RPMI8226 (cell line): ENCODE data around the gene MEIS2.

ENCODE experiments used
- DNase-seq: peaks from one replicate; pipeline ENCODE4 v3.0.0-alpha.2; 2015

Gene MEIS2

DNA sequence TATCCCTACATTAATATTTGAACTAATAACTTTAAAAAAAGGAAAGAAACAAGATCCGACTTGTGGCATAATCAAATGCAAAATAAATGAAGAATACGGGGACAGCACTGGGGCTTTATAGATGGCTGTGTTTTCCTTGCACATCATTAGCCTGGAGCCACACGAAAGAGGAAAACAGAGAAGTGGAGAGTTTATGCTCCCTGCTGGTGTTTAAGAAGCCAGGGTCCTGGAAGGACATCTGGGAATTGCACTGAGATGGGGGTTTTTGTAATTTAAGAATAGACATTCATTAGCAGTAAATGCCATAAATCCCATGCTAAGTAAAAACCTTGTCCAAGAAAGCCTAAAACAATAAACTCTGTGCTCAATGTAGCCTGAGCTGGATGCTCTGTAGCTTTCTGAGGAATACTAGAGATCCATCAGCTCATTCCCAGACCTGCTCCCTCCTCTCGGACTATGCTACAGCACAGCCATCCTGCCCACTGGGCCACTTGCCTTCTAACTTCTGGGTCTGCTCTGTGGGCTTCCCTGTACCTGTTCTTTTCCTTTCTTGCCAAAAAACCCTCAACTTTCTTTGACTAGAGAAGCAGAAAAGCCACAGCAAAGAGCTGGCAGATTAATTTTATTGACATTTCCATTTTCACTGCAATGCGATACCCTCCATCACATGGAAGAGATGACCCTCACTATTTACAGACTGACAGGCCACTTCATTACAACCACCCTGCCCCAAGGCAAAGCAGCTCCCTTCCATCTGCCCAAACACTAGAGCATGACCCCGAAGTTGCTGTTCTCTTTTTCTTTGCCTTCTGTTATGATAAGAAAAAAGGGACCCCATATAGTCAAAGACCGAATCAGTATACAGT lies 62.3 kb downstream of the MEIS2 start:
- no peak for DNase-seq

DNA sequence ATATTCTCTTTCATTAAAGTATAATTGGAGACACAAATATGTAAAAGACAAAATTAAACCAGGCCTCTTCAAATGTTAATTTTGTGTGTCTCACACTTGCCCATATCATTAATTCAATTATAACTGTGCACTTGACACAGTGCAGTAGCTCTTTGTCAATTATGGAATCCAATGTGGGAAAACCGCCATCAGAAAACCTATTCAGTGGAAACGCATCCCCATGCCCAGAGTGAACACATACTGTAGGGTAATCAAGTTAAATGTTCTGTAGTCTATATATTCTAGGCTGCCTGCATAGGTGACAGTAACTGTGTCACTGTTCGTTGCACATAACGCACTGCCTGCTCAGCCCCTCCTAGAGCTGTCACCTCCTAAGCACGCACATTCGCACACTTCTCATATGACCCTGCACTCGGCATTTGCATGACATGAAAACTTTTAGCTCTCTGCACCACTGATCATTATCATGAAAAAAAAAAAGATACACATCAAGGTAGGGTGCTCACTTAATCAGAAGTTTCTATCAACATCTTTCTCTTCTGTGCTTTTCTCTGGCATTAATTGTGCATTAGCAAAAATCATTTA lies 63.2 kb downstream of the MEIS2 start:
- no peak for DNase-seq

DNA sequence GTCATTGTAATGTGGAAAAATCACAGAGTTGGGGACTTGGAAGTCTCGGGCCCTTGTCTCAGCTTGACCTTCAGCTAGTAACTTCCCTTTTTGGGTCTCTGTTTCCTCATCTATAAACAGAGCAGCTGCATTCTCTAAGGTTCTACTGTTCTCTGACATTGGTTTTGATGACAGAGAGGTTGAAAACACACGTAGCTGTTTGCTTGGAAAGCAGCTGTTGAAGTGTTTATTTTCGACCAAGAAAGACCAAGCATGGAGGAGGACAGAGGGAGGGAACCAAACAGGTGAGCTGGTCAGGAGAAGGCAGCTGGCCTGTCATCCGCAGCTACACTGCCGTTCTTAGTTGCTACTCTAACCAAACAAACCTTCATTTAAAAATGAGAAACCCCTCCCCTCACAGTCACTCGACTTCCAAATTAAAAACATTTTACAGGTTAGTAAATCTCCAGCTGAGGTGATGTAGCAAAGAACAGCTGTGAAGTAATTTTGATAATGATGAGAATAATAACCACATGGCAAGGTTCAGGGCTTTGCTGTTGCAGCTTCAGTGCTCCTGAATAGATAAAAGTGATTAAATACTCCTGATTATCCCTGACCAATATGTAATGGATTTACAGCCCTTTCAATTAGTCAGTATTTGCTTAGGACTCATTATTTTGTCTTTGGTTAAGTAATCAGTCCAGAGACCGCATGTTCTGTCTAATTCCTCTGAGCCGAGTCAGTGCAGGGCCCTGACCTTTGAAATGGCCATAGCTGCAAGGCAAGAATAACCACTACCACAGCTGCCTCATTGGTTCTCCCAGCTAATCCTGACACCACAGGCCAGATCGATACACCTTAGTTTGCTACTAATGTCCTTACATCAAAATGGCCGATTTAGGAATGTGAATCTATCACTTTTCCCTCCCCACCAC lies 65.3 kb downstream of the MEIS2 start:
- DNase-seq = no peak

DNA sequence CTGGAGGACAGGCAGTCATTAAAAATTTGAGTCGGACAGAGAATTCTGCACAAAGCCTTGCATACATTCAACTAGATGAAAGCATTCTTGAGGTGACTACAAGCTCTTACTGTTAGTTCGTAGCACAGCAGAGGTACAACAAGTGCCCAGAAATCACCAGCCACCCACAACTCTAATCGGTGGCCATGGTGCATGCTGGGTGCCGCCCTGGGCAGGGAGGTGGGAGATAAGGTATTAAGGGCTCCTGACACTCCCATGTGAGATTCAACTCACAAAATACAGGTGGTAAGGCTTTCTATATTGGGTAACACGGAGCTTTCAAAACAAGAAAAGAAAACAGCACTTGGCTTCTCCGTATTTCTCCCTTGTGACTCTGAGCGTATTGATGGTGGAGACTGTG lies 66.0 kb downstream of the MEIS2 start:
- no peak for DNase-seq

DNA sequence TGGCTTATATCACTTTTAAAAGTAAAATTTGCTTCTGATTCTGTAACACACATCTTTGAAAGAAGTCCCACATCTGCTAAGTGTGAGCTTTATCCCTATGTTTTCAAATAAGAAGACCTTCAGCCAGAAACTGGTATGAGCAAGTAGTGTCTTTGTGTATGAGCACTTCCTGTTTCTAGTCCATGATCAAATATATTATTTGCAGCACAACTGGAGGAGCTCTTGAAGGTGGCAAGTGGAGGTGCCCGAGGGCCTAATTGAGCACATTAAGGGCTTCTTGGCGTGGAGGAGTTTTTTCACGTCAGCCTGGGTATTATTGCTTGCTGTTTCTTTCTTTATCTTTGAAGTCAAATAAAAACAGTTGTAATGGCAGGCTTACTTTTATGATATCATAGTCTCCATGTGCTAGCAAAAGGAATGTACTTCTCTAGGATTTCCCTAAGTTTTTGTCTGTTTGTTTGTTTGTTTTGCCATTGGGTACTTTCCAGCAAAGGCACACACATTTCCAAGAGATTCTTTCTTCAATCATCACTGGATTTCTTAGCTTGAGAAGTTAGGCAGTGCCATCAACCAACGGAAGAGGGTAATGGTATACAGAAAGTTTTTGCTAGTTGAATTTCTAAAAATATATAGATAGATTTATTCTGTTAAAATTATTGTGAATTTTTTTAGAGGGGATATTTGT lies 68.1 kb downstream of the MEIS2 start:
- DNase-seq = no peak

DNA sequence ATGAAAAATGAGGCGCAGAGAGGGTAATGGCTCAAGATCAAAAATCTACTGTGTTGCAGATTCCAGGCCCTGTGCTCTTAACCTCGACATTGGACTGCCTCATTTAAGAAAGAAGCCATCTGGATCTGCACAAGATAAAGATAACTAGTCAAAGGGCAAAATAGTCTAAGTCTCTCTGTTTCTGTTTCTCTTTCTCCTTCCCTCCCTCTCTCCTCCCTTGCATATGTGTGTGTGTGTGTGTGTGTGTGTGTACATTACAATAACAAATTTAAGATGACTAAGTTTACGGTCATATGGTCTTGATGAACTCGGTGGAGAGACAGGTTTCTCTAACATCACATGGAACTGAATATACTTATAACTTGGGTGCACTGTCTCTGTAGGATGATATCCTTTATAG lies 69.2 kb downstream of the MEIS2 start:
- DNase-seq = no peak

DNA sequence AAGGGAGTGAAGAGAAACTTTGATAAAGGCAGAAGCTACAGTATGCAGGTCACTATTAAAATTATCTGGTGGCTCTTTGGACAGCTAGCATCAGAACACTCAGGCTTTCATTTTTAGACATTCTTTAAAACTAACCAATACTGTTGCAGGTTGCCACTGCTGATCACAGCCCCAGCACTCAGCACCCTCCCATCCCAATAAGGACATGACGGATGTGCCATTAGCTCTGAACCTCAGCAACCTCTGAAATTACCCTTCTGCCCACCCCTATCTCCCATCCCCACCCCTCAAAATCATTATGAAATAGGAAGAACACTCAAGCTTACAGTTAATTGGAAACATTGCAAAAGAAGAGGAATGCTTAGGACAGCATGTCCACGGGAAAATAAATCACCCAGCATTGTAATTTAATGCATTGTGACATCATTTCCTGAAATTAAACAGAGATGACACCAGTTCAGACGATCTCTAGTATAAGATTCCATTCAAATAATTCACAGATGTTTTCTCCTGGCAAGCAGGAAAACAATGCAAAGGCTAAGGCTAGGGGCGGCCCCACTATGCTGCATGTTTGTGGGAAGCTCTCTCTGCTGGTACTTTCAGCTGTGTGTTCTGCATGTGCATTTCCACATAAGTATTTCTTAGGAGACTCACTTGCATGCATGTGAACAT lies 71.6 kb downstream of the MEIS2 start:
- DNase-seq = no peak

DNA sequence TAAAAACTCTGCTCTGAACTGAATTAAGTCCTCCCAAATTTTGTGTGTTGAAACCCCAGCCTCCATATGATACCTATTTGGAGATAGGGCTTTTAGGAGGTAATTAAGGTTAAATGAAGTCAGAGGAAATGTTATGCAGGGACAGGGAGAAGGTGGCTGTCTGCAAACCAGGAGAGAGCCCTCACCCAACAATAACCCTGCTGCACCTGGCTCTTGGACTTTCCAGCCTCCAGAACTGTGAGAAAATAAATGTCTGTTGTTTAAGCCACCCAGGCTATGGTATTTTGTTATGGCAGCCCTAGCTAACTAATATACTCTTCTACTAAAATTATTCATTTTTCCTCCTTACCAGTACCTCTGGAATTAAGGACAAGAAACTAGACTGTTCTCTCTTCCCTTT lies 79.5 kb downstream of the MEIS2 start:
- DNase-seq = no peak

DNA sequence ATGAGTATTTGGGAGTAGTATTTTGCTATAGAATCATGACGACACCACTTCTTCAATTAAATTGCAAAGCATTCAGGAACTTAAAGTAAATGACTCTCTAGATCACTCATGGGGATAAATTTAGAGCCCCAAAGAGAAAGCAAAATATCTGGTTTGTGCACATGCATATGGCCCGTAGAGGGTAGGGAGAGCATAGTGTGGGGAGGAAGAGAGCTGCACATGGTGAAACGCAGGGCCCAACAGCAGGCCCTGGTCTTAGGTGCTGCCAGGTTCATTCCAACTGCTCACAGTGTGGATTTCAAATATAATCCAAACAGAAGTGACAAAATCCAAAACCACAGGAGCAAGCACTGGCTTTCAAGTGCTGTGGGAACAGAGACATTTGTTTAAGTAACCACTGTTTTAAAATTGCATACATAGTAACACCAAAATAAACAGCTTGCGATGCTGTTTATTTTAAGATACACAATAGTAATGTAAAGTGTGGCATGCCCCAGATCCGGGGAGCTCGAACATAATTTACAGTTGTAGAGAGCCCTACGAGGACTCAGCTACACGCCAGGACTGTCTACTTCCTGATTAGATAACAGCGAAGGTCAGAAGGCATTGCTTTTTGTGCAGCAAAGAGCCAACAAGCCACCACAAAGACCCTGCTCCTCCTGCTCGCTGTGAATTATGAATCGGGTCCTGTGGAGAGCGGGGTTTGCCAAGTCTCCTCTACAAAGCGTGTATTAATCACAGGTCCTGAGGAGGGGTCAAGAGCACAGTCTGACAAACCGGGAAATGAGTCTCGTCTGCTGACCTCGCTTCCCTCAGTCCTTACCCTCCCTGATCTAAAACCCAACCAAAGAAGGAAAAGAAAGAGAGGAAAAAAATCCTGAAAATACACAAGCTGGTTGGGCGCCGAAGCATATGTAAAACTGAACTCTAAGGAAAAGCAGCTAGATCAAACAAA lies 80.6 kb downstream of the MEIS2 start:
- DNase-seq = no peak

DNA sequence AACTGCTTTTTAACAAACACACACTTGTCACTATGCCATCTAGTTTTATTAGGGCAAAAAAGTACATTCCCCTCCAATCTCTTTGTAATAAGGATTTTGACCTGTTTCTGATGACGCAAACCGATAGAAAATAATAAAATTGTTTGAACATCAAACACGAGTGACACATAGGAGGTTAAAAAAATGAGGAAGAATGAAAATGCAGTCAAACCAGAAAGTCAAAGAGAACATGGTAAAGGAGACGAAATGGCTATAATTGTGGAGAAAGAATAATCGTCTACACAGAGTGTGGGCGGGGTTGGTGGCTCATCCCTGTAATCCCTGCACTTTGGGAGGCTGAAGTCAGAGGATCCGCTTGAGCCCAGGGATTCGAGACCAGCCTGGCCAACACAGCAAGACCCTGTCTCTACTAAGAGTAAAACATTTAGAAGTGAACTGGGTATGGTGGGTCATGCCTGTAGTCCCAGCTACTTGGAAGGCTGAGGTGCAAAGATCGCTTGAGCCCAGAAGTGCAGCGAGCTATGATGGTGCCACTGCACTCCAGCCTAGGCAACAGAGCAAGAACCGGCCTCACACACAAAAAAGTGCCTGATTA lies 83.2 kb downstream of the MEIS2 start:
- no peak for DNase-seq

DNA sequence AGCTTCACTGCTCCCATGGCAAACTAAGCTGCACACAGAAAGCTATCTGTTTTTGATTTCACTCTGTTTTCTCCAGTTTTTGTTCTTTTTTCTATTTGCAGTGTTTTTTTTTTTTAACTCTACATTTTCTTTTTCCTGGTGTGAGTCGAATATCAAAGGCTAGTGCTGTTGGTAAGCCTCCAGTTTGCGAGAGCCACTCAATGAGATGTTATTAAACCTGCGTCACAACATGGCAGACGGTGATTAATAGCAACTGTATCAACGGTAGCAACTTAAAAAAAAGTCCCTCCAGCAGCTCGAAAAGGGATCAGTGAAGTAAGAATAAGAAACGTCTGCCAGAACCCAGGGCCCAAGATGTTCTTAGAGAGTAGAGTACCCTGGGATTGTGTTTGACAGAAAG lies 84.1 kb downstream of the MEIS2 start:
- no peak for DNase-seq

DNA sequence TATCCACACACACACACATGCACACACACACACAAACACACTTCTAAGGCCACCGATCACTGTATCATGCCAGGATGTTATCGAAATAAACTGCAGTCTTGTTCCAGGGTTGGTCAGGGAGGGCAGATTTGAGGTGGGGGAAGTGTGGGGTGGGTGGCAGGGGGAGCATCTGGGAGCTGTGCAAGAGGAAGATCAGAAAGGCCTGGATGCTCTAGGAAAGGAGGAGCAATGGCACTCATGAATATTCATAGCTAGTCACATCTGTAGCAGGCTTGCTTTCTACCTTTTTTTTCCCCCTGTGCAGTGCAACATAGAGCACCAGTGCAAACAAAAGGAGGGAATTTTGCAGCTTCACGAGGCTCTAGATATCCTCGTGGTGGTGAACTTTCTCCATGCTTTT lies 84.9 kb downstream of the MEIS2 start:
- no peak for DNase-seq

DNA sequence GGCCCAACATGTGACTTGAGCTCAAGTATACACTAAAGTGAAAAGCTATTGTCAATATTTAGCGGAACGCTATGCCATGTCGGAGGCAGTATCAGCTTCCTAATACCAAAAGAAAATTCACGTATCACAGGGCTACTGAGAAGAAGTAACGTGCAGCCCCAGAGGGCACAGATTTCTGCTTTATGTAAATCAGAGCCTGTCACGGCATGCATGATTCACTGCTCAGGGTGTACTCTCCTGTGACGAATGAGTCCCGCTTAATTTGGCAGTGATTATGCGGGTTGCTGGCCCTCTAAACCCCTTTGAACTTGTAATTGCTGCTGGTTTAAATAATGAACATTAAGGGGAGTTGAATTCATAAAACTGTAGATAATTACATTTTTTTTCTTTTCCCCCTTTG lies 85.3 kb downstream of the MEIS2 start:
- DNase-seq = no peak

DNA sequence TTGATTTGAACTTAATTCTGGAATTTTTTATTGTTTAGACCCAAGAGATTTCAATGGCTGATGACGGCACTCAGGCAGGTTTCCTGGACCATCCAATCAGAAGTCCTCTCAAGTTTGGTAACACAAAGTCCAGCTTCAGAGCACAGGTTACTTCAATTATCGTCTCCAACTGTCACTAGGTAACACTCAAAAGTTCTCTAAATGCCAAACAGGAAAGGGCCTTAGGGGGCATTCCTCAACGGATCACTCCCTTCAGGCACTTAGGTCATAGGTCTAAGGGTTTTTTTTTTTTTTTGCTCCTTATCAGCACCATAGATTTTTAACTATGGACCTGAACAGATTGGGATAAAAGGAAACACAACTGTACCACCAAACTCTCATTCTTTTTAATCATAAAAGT lies 85.8 kb downstream of the MEIS2 start:
- no peak for DNase-seq

DNA sequence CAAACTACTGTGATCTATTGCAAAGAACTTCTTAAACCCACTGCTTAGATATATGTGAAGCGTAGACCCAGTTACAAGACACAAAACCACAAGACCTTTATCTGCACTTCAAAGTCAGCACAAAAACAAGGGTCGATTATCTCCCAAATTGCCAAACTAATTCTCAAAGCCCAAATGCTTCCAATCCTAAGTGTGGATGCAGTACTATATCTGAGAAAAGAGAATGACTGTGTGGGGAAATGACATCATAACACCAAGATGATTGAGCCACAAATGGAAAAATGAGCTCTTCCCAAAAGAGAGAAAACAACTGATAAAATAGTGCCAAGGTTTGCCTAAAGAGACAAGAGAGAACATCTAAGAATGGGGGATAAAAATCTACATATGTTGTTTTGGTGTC lies 86.2 kb downstream of the MEIS2 start:
- no peak for DNase-seq

DNA sequence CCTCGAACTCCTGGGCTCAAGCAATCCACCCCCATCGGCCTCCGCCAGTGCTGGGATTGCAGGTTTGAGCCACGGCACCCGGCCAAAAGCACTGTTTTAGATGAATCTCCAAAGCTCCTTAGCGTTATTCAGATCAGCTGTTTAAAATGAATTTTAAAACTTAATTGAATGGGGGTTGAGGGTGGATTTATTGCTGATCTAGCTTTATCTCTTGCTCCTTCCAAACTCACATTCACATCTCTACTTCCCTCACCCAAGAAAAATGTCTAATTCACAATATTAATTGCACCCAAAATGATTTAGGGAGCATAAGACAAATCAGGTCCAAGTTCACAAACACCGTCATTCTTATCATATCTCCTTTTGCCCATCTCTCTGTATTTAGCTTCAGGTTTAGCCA lies 89.8 kb downstream of the MEIS2 start:
- no peak for DNase-seq

DNA sequence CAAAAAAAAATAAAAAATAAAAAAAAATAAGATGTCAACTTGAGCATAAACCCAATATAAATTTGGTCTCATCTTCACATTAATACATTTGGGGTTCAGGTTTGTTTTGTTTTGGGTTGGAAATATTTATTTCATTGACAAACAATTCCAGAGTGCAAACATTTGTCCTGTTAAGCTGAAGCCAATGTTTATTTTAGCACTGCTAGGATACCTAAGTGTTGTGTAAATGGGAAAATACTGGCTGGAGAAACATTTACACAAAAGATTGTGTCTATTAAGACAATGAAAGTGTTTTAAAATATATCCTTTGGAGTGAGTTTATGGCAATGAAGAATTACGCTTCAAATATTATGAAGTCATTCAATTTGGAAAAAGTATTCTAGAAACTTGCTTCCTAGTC lies 91.1 kb downstream of the MEIS2 start:
- DNase-seq = no peak

DNA sequence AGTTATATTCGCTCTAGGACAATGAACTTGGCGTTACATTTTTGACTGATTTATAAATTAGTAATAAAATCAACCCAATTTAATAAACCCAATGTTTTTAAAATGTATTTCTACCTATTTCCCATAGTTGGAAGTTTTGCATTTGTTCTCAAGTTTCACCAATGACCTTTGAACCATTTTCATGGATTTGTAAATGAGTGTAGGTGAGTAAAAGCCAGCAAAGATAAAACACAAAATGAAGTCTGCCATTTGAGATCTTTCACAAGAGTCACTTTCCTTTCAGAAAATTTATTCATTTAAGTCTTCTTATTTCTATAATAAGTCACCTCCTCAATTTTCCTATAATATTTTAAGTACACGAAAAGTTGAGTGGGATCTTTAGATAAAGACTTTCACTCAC lies 92.1 kb downstream of the MEIS2 start:
- no peak for DNase-seq

DNA sequence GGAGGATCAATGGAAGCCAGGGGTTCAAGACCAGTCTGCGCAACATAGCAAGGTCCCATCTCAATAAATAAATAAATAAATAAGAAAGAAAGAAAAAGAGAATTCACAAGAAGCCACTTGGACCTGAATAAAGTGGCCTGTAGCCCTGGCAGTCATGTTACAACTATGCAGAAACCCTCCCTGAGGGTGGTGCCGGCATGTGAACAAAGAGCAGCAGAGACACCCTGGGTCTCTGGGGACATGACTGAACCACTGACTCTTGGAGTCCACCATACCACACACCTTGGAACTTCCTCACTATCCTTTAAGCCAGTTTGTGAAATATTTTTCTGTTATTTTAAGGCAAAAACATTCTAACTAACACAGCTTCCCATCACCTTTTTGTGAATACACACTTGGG lies 93.0 kb downstream of the MEIS2 start:
- no peak for DNase-seq

DNA sequence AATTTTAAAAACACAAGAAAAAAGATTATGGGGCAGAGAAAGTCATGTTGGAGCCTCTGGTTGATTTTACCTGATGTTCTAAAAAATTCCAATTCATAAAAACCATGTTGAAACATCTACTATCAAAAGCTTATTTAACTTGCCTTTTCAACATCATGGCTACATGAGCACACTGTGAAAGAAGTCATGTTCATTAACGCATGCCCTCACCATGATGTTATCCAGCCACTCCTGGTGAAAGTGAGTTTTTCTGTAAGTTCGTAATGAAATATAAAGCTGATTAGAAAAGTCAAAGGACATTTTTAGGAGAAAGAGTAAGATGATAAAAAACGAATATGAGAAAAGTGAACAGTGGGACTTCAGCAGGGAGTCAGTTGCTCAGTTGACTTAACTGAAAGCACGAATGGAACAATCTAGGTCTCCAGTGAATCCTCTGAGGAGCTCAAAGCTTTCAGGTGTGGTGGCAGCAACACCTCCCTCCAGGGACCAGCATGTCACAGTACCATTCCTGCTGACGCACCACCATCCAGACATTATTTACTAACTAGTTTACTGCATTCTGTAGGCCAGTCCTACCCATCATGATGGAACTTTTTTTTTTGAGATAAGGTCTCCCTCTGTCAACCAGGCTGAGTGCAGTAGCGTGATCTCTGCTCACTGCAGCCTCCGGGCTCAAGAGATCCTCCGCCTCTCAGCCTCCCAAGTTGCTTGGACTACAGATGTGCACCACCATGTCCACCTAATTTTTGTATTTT lies 95.2 kb downstream of the MEIS2 start:
- no peak for DNase-seq
